Left lobe of liver (tissue), 1 donor: ENCODE results near the gene DEFB108B. TPM values are rescaled to one million over a fixed set of nuclear protein-coding genes. Genes with fewer than 3 reads are reported as not detected.

Experiments
- total RNA-seq: library from RNA; stranded (reverse); gene quantifications from one replicate; pipeline ENCODE4 v1.2.1, GENCODE V29; 2021
- donor health status: DM: no; HTN: yes; CAD: no.

Gene DEFB108B
- total RNA-seq, 1 donor from 2014 or later: not detected

Other genes starting within 250 kb of the DEFB108B start
- gene DEFB131B, start 45.3 kb downstream of the DEFB108B start, total RNA-seq: not detected
- 3.4 TPM for gene XNDC1N, start 95.4 kb downstream of the DEFB108B start, total RNA-seq
- gene RNF121, start 95.8 kb downstream of the DEFB108B start, total RNA-seq: 18.5 TPM
- gene IL18BP, start 165.7 kb downstream of the DEFB108B start, total RNA-seq: 3.0 TPM
- gene NUMA1, start 247.3 kb downstream of the DEFB108B start, total RNA-seq: 59.0 TPM
- 7.6 TPM for gene LRRC51, start 247.7 kb downstream of the DEFB108B start, total RNA-seq